HepG2 (cell line): Measurements from ENCODE around the gene ATP8B4. TPM values are rescaled to one million over a fixed set of nuclear protein-coding genes. Genes with fewer than 3 reads are reported as not detected.

Source experiments
- ATAC-seq: fragments of 200-7000 bp; cut with Tn5 transposase; 3 replicates; pipeline ENCODE4 v1.9.1; 2020; ENCODE audit warnings: mild to moderate bottlenecking, moderate library complexity
- BruUV-seq: library from RNA; stranded (reverse); fragments of 400-500 nt; replicated peaks from 2 replicates; lab custom pipeline; 2021; lab: Mats Ljungman, UMichigan
- CTCF ChIA-PET: fragments of 300-600 bp; formaldehyde crosslinking; extraction: SDS; loops from one replicate; lab custom pipeline; 2021; ENCODE audit warnings: low total read pairs, inconsistent platforms, low intra/inter-chr PET ratio; lab: Yijun Ruan, JAX
- POLR2A ChIA-PET: fragments of 350-600 bp; sonication (Branson Sonifier 250); formaldehyde crosslinking; loops from one replicate; lab custom pipeline; 2020; ENCODE audit warnings: antibody characterized with exemption, inconsistent platforms; lab: Yijun Ruan, JAX
- DNase-seq: peaks from one replicate; pipeline ENCODE4 v3.0.0-alpha.2; 2015; ENCODE audit warnings: low spot score
- FAIRE-seq: peaks from 3 replicates; lab custom pipeline; 2011; peaks lifted over from hg19 to GRCh38; lab: Jason Lieb, UNC
- H2AFZ ChIP-seq: one replicate; pipeline ENCODE4 v1.6.1; 2011; ENCODE audit warnings: low read length, inconsistent platforms
- H3K27ac ChIP-seq: fragments of 300-600 bp; 3 replicates; pipeline ENCODE4 v1.8.0; 2011; ENCODE audit warnings: mixed run types, mild to moderate bottlenecking, mixed read lengths, low read length, inconsistent platforms; ENCODE audit not compliant: insufficient read depth; ENCODE audit errors: extremely low read length
- H3K27me3 ChIP-seq, 2 experiments: fragments of 200-600 bp in 1 of 2; 2 replicates in 1 of 2; 3 replicates in 1 of 2; pipeline versions ENCODE4 v1.6.0 to v1.8.0; 2011; ENCODE audit warnings: low read length in 2 of 2, mild to moderate bottlenecking in 2 of 2, moderate library complexity in 2 of 2, inconsistent platforms in 1 of 2; ENCODE audit not compliant: insufficient read depth in 2 of 2, control insufficient read depth in 1 of 2
- H3K36me3 ChIP-seq, 2 experiments: fragments of 200-600 bp in 1 of 2; replicated peaks in 1 of 2; 2 replicates in 1 of 2; 3 replicates in 1 of 2; pipeline versions ENCODE4 v1.5.1 to v1.8.0; 2011; ENCODE audit warnings: low read length in 2 of 2, inconsistent platforms in 1 of 2; ENCODE audit not compliant: insufficient read depth in 2 of 2, control insufficient read depth in 1 of 2
- H3K4me1 ChIP-seq: 2 replicates; pipeline ENCODE4 v1.5.1; 2012; ENCODE audit warnings: low read length, inconsistent platforms; ENCODE audit not compliant: insufficient read depth
- H3K4me2 ChIP-seq: 2 replicates; pipeline ENCODE4 v1.6.0; 2011; ENCODE audit warnings: low read depth, low read length, inconsistent platforms
- H3K4me3 ChIP-seq, 3 experiments: fragments of 200-600 bp in 1 of 3; sonication (generic), shearing (Covaris generic) in 1 of 3; replicated peaks in 1 of 3; 2 replicates each; pipeline ENCODE4 v1.5.1; 2011 to 2016; ENCODE audit warnings: low read length in 3 of 3, inconsistent platforms in 2 of 3, low read depth in 2 of 3, mild to moderate bottlenecking in 2 of 3, control low read depth in 1 of 3, mixed read lengths in 1 of 3; ENCODE audit not compliant: insufficient read depth in 1 of 3
- H3K79me2 ChIP-seq: one replicate; pipeline ENCODE4 v1.6.1; 2011; ENCODE audit warnings: low read length, inconsistent platforms; ENCODE audit not compliant: insufficient read depth
- H3K9ac ChIP-seq: 2 replicates; pipeline ENCODE4 v1.6.0; 2011; ENCODE audit warnings: mild to moderate bottlenecking, low read depth, low read length, inconsistent platforms; ENCODE audit not compliant: insufficient read depth
- H3K9me3 ChIP-seq: 2 replicates; pipeline ENCODE4 v1.5.1; 2012; ENCODE audit warnings: mild to moderate bottlenecking, low read length
- H4K20me1 ChIP-seq: 2 replicates; pipeline ENCODE4 v1.6.0; 2011; ENCODE audit warnings: inconsistent platforms, mild to moderate bottlenecking, low read length, moderate library complexity; ENCODE audit not compliant: insufficient read depth
- GTF2F1 ChIP-seq: fragments of 150-350 bp; IDR thresholded peaks from 2 replicates; pipeline ENCODE4 v1.6.1; 2014; ENCODE audit warnings: low read length
- ISX ChIP-seq: sonication (generic); formaldehyde crosslinking; conservative IDR thresholded peaks from 2 replicates; pipeline ENCODE4 v1.5.0; 2020; ENCODE audit warnings: missing genetic modification reagents
- KAT7 ChIP-seq: IDR thresholded peaks from 2 replicates; pipeline ENCODE4 v1.6.1; 2018; ENCODE audit warnings: borderline replicate concordance, missing compliant biosample characterization
- LCORL ChIP-seq, 2 experiments: fragments of 450-650 bp in 1 of 2; sonication (generic) in 1 of 2; formaldehyde crosslinking in 1 of 2; IDR thresholded peaks; 2 replicates each; pipeline versions ENCODE4 v1.5.0 to v1.6.1; 2017 to 2020; ENCODE audit warnings: antibody characterized with exemption in 1 of 2, missing genetic modification reagents in 1 of 2
- MLXIP ChIP-seq: sonication (generic); formaldehyde crosslinking; IDR thresholded peaks from 2 replicates; pipeline ENCODE4 v1.9.0; 2021; ENCODE audit warnings: missing genetic modification reagents, borderline replicate concordance
- MYNN ChIP-seq: sonication (generic); formaldehyde crosslinking; IDR thresholded peaks from 2 replicates; pipeline ENCODE4 v1.4.0; 2020; ENCODE audit warnings: mild to moderate bottlenecking, low read depth, missing genetic modification reagents
- ZMYM4 ChIP-seq: sonication (generic); formaldehyde crosslinking; IDR thresholded peaks from 2 replicates; pipeline ENCODE4 v1.8.1; 2023; ENCODE audit warnings: mild to moderate bottlenecking, missing genetic modification reagents
- WGBS: methylation state at CpG from one replicate; pipeline ENCODE4 v1.1.6; 2017; ENCODE audit warnings: low lambda C conversion rate; 5-methylcytosine and 5-hydroxymethylcytosine counted together
- in situ Hi-C: cut with HindIII; loops from 2 replicates; pipeline ENCODE4 v1.10.0; 2017; ENCODE audit warnings: low pct_unique_long_range_greater_than_20kb; ENCODE audit not compliant: extremely low pct_ligation_motif_present
- intact Hi-C: fragments of 100-400 bp; cut with micrococcal nuclease; formaldehyde crosslinking; loops from one replicate; pipeline ENCODE4 v1.10.0; 2022; ENCODE audit not compliant: unreplicated experiment
- polyA plus RNA-seq, 8 experiments: library from polyadenylated mRNA; depleted of rRNA in 3 of 8; stranded (reverse) in 7 of 8; unstranded in 1 of 8; fragments of >200 nt; fragmentation: Illumina TruSeq in 4 of 8; extraction: Trizol in 4 of 8; gene quantifications; 2 replicates each; pipeline versions ENCODE4 v1.2.1 to v1.2.3, GENCODE V29; 2011 to 2016; ENCODE audit warnings: low read depth in 4 of 8, missing spikeins in 1 of 8, mixed read lengths in 1 of 8; ENCODE audit not compliant: insufficient read depth in 1 of 8
- total RNA-seq, 5 experiments: library from RNA; depleted of rRNA; stranded (reverse); fragments of >200 nt; fragmentation: Illumina TruSeq; extraction: Trizol; gene quantifications; 2 replicates each; pipeline ENCODE4 v1.2.3, GENCODE V29; 2016; ENCODE audit warnings: low read depth in 1 of 5
- TF ChIP-seq, protein P1 (sequence below): sonication (generic); formaldehyde crosslinking; IDR thresholded peaks from 2 replicates; pipeline ENCODE4 v1.8.1; 2022; ENCODE audit warnings: mild to moderate bottlenecking, missing genetic modification reagents
- TF ChIP-seq, protein P2 (sequence below): sonication (generic); formaldehyde crosslinking; IDR thresholded peaks from 2 replicates; pipeline ENCODE4 v1.5.1; 2020; ENCODE audit warnings: missing genetic modification reagents, mild to moderate bottlenecking, borderline replicate concordance

The ATP8B4 gene
- total and polyA plus RNA-seq, 2 of the 13 experiments (the other 11 are each of a cell fraction or from before 2014, with no cell fraction given), result 0.24 to 0.69 TPM

DNA sequence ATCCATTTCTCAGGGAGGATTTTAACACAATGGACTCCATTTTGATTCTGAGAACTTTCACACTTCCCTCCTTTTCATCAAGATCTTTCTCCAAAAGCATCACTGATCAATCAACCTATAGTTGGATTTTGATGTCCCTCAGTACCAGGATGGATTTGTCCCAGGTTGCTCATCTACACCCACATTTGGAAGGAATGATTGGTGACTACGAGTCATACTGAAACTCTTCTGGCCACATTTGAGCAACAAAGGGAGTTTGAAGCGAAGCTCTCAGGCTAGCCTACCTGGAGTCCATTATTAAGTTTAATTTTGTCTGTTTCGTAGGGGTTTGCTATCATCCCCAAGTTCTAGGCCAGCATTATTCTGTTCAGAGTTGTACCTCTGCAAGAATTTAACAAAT lies 31.3 kb upstream of the ATP8B4 start:
- 72% methylated on average over 3 of the region's 3 CpGs for WGBS
- FAIRE-seq (no peak), DNase-seq (no peak), ATAC-seq (no peak)
- H3K27me3 ChIP-seq, result no peaks in the 10 kb centered on the region
- no peaks in the 10 kb centered on the region for H3K79me2 ChIP-seq
- in situ Hi-C loops (no loop called here), intact Hi-C loops (no loop called here)
- no peak overlapping the region for H3K4me3 ChIP-seq
- no peaks in the 10 kb centered on the region for H3K36me3 ChIP-seq
- H3K27ac ChIP-seq, result no peak overlapping the region
- ChIA-PET CTCF (no interaction called here), POLR2A (no interaction called here)
- no peaks in the 10 kb centered on the region for H3K9me3 ChIP-seq
- H2AFZ ChIP-seq, result no peak overlapping the region
- BruUV-seq, result no TSS peak
- H3K4me2 ChIP-seq, result no peak overlapping the region
- H3K9ac ChIP-seq, result no peak overlapping the region
- no peaks in the 10 kb centered on the region for H4K20me1 ChIP-seq
- TF ChIP-seq, protein P1, sequence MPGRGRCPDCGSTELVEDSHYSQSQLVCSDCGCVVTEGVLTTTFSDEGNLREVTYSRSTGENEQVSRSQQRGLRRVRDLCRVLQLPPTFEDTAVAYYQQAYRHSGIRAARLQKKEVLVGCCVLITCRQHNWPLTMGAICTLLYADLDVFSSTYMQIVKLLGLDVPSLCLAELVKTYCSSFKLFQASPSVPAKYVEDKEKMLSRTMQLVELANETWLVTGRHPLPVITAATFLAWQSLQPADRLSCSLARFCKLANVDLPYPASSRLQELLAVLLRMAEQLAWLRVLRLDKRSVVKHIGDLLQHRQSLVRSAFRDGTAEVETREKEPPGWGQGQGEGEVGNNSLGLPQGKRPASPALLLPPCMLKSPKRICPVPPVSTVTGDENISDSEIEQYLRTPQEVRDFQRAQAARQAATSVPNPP (CRISPR knock-in tag), result no peak
- TF ChIP-seq ZMYM4 (CRISPR knock-in tag), result no peak
- TF ChIP-seq MLXIP (CRISPR knock-in tag), result no peak
- TF ChIP-seq, protein P2, sequence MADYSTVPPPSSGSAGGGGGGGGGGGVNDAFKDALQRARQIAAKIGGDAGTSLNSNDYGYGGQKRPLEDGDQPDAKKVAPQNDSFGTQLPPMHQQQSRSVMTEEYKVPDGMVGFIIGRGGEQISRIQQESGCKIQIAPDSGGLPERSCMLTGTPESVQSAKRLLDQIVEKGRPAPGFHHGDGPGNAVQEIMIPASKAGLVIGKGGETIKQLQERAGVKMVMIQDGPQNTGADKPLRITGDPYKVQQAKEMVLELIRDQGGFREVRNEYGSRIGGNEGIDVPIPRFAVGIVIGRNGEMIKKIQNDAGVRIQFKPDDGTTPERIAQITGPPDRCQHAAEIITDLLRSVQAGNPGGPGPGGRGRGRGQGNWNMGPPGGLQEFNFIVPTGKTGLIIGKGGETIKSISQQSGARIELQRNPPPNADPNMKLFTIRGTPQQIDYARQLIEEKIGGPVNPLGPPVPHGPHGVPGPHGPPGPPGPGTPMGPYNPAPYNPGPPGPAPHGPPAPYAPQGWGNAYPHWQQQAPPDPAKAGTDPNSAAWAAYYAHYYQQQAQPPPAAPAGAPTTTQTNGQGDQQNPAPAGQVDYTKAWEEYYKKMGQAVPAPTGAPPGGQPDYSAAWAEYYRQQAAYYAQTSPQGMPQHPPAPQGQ, result no peak
- TF ChIP-seq LCORL (IDR thresholded peaks at IDR 0.05), result no peak
- TF ChIP-seq LCORL (CRISPR knock-in tag; IDR thresholded peaks at IDR 0.05), result no peak
- no peak for TF ChIP-seq GTF2F1
- TF ChIP-seq MYNN (CRISPR knock-in tag), result no peak
- TF ChIP-seq ISX, result no peak
- TF ChIP-seq KAT7, result no peak
- H3K4me1 ChIP-seq, result peaks cover 16% of the 10 kb centered on the region
